Activated CD8-positive, alpha-beta memory T cell treated with anti-CD3 and anti-CD28 coated beads, Interleukin-2, amount 50 U/mL, for 1 hour (primary cell): ENCODE data around the gene ACAN.
"Not testable (repeated sequence)": the region's sequence is repeated elsewhere in the genome, so short reads cannot be mapped to it uniquely, and the experiment has no call there.

Experiments used
- DNase-seq: peaks from one replicate; pipeline ENCODE4 v3.0.0-alpha.2; 2020; ENCODE audit errors: extremely low read depth

ACAN gene

DNA sequence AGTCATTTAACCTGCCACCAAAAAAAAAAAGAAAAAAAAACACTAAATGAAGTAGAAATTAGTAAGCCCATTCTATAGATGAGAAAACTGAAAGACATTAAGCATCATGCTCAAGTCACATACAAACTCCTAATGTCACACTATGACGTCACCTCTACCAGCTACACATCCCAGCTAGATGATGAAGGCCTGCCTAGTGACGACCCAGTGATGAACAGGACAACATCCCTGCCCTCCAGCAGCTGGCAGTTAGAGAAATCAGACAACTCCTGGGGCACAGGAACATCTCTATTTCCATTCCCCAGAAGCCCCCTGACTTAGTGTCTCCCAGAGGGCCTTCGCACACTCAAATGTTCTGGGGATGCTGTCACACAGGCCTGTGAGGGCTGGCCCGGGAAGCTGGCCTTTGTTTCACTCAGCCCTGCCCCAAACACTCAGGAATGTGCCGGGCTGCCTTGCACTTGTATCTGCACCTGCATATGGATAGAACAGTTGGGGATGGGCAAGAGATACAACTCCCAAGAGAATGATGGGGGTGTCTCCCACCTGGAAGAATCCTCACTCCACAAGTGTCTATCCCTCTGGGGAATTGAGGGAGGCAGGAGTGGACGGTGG lies 99.1 kb downstream of the ACAN start:
- DNase-seq = no peak

DNA sequence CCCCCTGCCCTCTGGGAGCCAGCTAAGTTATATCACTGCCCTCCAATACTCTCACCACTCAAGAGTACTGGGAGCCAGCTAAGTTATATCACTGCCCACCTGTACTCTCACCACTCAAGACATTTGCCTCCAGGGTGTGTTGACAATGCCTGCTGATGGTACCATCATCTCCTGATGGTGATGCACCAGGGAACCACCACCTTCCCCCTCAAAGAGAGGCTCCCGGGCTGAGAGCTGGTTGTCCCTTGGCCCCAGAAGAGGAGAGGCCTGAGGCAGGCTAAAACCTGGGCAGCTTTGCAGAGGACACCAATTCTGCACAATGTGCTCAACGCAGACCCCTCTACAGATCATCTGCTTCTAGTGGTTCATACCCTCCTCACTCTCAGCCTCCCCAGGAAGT lies 99.6 kb downstream of the ACAN start:
- no peak for DNase-seq

GRCh38 chr15:88904257-88904623 lies 101.0 kb downstream of the ACAN start:
- DNase-seq = no peak

- peak; percentile 90 for DNase-seq
These were observed 101.5 kb downstream of the ACAN start for GRCh38 chr15:88904624-88905327.

DNA sequence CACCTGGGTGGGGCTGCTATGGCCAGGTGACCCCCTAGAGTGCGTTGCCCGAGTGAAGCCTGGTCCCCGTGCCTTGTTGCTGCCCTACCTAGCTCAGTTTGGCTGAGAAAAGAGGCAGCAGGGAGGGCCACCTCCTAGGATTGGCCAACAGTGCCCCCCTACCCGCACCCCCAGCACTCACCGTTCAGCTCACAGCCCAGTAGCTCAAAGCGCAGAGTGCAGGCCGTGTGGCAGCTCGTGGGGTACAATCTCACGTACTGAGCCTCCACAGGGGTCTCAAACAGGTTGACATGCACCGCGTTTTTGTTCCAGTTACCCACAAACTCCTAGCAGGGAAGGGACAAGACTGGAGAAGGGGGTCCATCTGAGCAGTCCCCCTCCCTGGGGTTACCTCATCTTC lies 102.3 kb downstream of the ACAN start:
- no peak for DNase-seq

DNA sequence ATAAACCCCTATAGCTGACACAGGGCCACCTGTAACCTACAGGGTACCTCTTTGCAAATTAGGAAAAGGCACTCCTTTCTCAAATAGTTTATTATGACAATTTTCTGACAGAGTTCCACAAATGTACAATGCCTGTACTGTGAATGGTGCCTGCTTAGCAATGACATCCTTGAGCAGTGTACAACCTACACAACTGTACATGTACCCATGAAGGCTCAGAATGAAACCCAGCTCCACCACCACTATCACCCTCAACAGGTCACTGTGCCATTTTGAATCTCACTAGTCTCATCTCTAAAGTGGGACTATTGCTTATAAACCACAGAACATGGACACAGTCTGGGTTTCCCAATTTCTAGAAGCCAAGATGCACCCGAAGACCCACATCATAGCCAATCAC lies 102.9 kb downstream of the ACAN start:
- no peak for DNase-seq

DNA sequence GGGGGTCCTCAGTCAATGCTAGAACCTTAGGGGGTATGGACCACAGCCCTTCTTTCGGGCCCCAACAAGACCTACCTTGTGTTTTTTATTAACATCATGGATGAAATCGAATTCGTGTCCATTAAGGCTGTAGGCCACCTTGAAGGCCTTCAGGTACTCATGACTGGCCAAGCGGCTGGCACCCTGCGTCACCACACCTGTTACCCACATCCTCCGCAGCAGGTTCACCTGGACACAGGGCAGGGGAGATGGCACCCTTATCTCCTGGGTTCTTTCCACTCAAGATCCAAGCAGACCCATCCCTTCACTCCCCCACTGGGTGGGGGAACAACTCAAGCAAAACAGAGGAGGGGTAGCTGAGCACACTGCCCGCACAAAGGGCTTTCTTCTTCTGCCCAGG lies 103.3 kb downstream of the ACAN start:
- DNase-seq = no peak

GRCh38 chr15:88907111-88907510 lies 103.9 kb downstream of the ACAN start:
- no peak for DNase-seq

DNA sequence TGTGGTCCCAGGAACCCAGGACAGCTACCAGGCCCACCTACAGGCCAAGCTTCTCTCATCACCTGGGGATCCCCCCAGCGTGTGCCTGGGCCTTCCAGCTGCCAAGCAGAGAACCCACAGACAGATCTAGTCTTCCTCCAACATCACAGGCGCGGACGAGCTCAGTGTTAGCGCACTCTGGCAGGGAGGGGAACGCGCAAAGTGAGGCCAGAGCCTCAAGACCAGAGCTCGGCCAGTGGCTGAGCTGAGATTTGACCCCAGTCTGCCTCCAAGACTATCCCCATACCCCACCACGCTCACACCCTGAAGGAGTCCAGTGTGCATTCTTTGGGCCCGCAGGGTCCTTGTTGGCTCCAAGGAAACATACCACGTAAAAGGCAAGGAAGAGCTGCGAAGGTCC lies 104.9 kb downstream of the ACAN start:
- no peak for DNase-seq

DNA sequence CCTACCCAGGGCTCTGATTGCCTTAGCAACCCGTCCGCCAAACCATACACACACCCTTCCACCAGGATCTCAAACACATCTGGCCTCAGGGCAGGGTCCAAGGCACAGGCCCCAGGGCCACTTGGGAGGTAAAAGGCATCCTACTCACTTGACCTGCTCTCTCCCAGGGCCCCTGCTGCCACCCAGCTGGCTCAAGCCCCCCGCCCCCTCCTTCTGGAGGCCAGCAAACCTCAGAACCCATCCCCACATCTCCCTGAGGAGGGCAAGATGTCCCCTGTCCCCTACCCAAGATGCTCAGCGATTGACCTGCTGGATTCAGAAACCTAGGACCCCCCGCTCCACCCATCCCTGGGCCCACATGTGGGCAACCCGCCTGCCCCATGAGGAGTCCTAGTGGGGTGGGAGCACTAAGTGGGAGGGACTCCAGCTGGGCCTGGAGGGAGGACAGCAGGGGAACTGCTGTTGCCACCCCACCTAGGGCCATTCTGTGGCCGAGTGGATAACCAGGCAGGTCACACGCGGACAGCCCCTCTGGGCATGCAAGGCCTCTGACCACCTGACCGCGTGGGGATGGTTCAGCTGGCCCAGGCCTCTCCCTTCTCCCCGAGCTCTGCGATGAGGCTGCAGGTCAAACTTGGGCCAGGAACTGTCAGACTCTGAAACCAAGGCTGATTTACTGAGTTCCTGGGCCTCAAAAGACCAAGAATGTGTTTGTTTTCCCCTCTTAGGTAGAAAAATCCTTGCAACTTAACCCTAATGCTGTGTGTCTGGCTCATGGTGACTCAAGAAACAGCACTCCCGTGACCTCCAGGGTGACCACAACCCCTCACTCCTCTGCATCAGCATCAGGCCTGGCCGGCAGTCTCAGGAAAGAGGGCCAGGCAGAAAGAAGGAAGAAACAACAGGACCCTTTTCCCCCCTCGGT lies 105.7 kb downstream of the ACAN start:
- no peak for DNase-seq

DNA sequence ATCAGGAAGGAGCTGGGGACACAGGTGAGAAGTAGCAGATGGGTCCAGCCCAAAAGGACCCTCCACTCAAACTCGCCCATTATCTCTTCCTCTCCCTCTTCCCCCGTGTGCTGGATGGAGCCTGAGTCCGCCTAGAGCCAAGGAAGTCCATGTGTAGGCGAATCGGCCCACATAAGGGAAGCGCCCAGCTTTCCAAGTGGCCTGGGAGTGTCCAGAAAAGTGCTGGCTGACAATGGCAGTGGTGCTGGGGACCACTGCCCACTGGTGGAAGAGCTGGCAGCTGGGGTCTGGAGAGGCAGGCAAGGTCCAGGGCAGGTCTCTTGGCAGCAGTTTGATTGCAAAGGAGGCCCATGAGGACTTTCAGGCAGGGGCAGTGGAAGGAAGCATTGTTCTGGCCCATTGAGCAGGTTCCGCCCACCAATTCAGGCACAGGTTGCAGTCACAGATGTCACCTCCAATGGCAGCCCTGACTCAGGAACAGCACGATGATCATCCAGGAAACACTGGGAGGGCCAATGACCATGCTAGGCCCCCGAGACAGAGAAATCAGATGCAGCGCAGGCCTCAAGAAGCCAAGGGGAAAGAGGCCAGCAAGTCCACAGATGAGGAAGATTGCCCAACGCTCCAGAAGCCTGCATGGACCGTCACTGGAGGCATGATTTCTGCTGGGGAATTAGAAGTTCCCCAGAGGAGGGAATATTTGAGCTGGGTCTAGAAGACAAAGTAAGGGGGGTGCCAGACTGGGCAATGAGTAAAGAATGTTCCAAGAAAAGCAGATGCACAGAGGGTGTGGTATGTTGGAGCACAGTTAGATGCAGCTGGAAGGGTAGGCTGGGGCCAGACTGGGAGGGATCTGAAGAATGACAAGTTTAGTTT lies 107.0 kb downstream of the ACAN start:
- no peak for DNase-seq

- DNase-seq = no peak
These were observed 108.5 kb downstream of the ACAN start for GRCh38 chr15:88911766-88912118.

- DNase-seq = no peak
These were observed 109.3 kb downstream of the ACAN start for GRCh38 chr15:88912500-88912921.

- no peak for DNase-seq
These were observed 110.0 kb downstream of the ACAN start, which contains the start of gene MFGE8 for GRCh38 chr15:88913017-88913849. TSS of gene MFGE8 (minus strand) at chr15:88913379. CDS start at chr15:88913319, 60 bp downstream.

DNA sequence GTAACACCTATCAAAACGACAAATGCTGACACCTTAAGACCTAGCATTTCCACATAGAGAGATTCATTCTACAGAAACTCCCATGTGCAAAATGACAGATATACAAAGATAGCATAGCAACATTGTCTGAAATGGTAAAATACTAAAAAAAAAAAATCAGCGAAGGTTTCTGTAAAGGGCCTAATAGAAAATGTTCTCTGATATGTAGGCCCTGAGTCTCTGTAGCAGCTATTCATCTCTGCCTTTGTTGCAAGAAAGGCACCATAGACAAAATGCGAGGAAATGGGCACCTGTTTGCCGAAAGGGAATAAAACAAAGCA lies 110.6 kb downstream of the ACAN start:
- DNase-seq = no peak

- no peak for DNase-seq
These were observed 112.1 kb downstream of the ACAN start for GRCh38 chr15:88915354-88915753.

GRCh38 chr15:88917760-88918159 lies 114.5 kb downstream of the ACAN start:
- no peak for DNase-seq

DNA sequence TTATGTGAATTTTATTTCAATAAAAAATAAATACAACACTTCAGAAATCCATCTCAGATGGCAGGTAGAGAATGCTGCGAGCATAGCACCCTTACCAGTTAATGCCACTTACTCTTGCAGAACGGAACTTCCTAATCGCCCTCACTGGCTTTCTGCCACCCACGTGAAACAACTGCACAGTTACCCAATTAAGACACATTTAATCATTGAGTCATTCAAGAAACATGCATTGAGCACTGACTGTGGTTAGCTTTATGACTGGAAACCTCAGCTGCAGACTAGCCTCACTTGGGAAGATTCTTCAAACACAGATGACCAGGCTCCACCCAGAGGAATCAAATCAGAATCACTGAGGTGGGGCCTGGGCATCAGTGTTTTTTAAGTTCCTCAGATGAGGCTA lies 115.5 kb downstream of the ACAN start:
- no peak for DNase-seq

- DNase-seq = no peak
These were observed 117.1 kb downstream of the ACAN start for GRCh38 chr15:88920186-88920891.

GRCh38 chr15:88920892-88921435 lies 117.7 kb downstream of the ACAN start:
- DNase-seq = not testable (repeated sequence)
